Measurements from ENCODE around the gene HMOX1.

DNA sequence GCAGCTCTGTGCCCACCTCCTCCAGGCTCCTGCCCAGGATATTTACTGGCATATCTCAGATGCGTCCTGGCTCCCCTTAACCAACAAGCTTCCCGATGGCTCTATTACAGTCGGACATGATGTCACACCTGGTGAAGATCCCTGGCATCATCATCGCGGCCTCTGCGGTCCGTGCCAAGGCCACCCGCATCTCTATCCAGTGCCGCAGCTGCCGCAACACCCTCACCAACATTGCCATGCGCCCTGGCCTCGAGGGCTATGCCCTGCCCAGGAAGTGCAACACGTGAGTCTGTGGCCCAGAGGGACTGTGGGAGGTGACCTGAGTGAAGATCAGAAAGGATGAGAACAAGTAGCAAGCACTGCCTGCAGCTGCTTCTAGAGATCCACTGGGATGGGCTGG, 25.5 kb downstream of the HMOX1 start:
- TF ChIP-seq, protein P1, sequence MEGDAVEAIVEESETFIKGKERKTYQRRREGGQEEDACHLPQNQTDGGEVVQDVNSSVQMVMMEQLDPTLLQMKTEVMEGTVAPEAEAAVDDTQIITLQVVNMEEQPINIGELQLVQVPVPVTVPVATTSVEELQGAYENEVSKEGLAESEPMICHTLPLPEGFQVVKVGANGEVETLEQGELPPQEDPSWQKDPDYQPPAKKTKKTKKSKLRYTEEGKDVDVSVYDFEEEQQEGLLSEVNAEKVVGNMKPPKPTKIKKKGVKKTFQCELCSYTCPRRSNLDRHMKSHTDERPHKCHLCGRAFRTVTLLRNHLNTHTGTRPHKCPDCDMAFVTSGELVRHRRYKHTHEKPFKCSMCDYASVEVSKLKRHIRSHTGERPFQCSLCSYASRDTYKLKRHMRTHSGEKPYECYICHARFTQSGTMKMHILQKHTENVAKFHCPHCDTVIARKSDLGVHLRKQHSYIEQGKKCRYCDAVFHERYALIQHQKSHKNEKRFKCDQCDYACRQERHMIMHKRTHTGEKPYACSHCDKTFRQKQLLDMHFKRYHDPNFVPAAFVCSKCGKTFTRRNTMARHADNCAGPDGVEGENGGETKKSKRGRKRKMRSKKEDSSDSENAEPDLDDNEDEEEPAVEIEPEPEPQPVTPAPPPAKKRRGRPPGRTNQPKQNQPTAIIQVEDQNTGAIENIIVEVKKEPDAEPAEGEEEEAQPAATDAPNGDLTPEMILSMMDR (IDR thresholded peaks at IDR 0.05): no peak
- TF ChIP-seq POLR2A (IDR thresholded peaks at IDR 0.05): no peak

Data from heart left ventricle (tissue), 13 donors.